Measurements from ENCODE around the gene WDR77. TPM values are rescaled to one million over a fixed set of nuclear protein-coding genes. Genes with fewer than 3 reads are reported as not detected.

The WDR77 gene
- total and polyA plus RNA-seq, 2 of the 4 experiments (the other 2 are of a cell fraction): 80.8 to 87.0 TPM

GRCh38 chr1:111452581-111452980, 3.5 kb upstream of the WDR77 start:
- Histone ChIP-seq H3K9me1 (ENCODE audit: insufficient read depth, low read length) (no peaks in the 10 kb centered on the region; the same call in 1 of the 2 replicates), H3K4me3 (ENCODE audit: insufficient read depth, low read depth, low read length) (no peak overlapping the region), H3K4me1 (ENCODE audit: control insufficient read depth, insufficient read depth, low read length) (peaks cover 5% of the 10 kb centered on the region), H2AFZ (replicated peaks; ENCODE audit: low read length, poor library complexity) (no peak overlapping the region), H4K20me1 (ENCODE audit: insufficient read depth, low read length) (0 out of 2 replicates have a peak, but pooled peaks cover 6% of the 10 kb centered on the region), H3K36me3 (ENCODE audit: control insufficient read depth, insufficient read depth, low read length) (peaks cover 11% of the 10 kb centered on the region), H3K27ac (ENCODE audit: insufficient read depth, low read length) (no peak overlapping the region), H2BK20ac (ENCODE audit: low read depth, low read length) (no peak overlapping the region), H2AK9ac (replicated peaks; ENCODE audit: low read depth, low read length, poor library complexity) (no peak overlapping the region), H3K27me3 (ENCODE audit: control insufficient read depth, insufficient read depth, low read length) (no peaks in the 10 kb centered on the region), H3K23ac (ENCODE audit: low read depth, low read length) (no peak overlapping the region), H3K4me2 (ENCODE audit: low read depth, low read length) (no peak overlapping the region), H2AK5ac (ENCODE audit: low read depth, low read length) (no peak overlapping the region), H4K5ac (ENCODE audit: low read depth, low read length) (no peak overlapping the region), H2BK15ac (ENCODE audit: low read depth, low read length) (no peak overlapping the region), H3K79me1 (ENCODE audit: low read depth in 1 of 2, low read length in 2 of 2) (peaks cover 51 to 64% of the 10 kb centered on the region in 2 experiments), H2BK5ac (ENCODE audit: low read depth, low read length, poor library complexity, severe bottlenecking) (no peak overlapping the region), H3K56ac (ENCODE audit: extremely low read depth, insufficient read depth, low read length) (no peak overlapping the region), H4K91ac (ENCODE audit: insufficient read depth, low read depth, low read length) (no peak overlapping the region), H3K4ac (ENCODE audit: low read depth, low read length) (no peak overlapping the region), H4K8ac (ENCODE audit: low read depth in 2 of 2, low read length in 2 of 2) (no peak overlapping the region), H3K18ac (ENCODE audit: low read depth, low read length) (no peak overlapping the region), H2BK120ac (ENCODE audit: low read depth, low read length) (no peak overlapping the region), H3K9ac (ENCODE audit: low read depth, low read length) (no peak overlapping the region), H3K14ac (replicated peaks; ENCODE audit: low read depth, low read length) (no peak overlapping the region), H3K9me3 (ENCODE audit: control insufficient read depth, insufficient read depth, low read length) (no peaks in the 10 kb centered on the region)
- TF ChIP-seq POLR2A (IDR thresholded peaks at IDR 0.05; ENCODE audit: low read depth, low read length) (no peak), MAFK (IDR thresholded peaks at IDR 0.05; ENCODE audit: low read depth, low read length) (no peak), MAZ (IDR thresholded peaks at IDR 0.05; ENCODE audit: borderline replicate concordance, low read depth, low read length) (no peak)
- TF ChIP-seq, protein P1, sequence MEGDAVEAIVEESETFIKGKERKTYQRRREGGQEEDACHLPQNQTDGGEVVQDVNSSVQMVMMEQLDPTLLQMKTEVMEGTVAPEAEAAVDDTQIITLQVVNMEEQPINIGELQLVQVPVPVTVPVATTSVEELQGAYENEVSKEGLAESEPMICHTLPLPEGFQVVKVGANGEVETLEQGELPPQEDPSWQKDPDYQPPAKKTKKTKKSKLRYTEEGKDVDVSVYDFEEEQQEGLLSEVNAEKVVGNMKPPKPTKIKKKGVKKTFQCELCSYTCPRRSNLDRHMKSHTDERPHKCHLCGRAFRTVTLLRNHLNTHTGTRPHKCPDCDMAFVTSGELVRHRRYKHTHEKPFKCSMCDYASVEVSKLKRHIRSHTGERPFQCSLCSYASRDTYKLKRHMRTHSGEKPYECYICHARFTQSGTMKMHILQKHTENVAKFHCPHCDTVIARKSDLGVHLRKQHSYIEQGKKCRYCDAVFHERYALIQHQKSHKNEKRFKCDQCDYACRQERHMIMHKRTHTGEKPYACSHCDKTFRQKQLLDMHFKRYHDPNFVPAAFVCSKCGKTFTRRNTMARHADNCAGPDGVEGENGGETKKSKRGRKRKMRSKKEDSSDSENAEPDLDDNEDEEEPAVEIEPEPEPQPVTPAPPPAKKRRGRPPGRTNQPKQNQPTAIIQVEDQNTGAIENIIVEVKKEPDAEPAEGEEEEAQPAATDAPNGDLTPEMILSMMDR (conservative IDR thresholded peaks at IDR 0.05; ENCODE audit: low read depth, low read length): no peak
- ATAC-seq (ENCODE audit: low read depth) (no peak), DNase-seq (no peak)
- dilution Hi-C loops (cut with HindIII; ENCODE audit: low sequenced_read_pairs, unreplicated experiment): loop anchor here (25.0 kb wide), 1 partner anchor 310 kb away; the partner anchor contains the start of gene DDX20
- in situ Hi-C loops (cut with MboI; ENCODE audit: low sequenced_read_pairs): no loop called here
- POLR2A ChIA-PET (ENCODE audit: unreplicated experiment): interaction anchor here (0.6 kb wide), 1 partner anchor 977 kb away, joined by 6 read pairs; no protein-coding TSS in a partner anchor
- WGBS, 2 experiments (ENCODE audit: extremely low coverage in 2 of 2, insufficient read length in 1 of 2): no CpG with 5 or more reads among the region's 3 CpGs
- intact Hi-C loops (cut with micrococcal nuclease): no loop called here
- CTCF ChIA-PET: interaction anchor here (0.6 to 0.8 kb wide), 3 partner anchors 10 to 901 kb away, joined by 3 to 4 read pairs (median 3); no protein-coding TSS in a partner anchor
- no TSS peak for BruUV-seq (replicated peaks)

Data from IMR-90 (cell line).